Activated CD4-positive, CD25-positive, alpha-beta regulatory T cell treated with anti-CD3 and anti-CD28 coated beads, Interleukin-2, amount 50 U/mL, for 72 hours (primary cell): ENCODE measurements around the gene TMEM63C.

Experiments used
- DNase-seq: peaks from one replicate; pipeline ENCODE4 v3.0.0; 2021

The TMEM63C gene

GRCh38 chr14:77284066-77284465 lies 102.5 kb downstream of the TMEM63C start:
- DNase-seq: no peak

DNA sequence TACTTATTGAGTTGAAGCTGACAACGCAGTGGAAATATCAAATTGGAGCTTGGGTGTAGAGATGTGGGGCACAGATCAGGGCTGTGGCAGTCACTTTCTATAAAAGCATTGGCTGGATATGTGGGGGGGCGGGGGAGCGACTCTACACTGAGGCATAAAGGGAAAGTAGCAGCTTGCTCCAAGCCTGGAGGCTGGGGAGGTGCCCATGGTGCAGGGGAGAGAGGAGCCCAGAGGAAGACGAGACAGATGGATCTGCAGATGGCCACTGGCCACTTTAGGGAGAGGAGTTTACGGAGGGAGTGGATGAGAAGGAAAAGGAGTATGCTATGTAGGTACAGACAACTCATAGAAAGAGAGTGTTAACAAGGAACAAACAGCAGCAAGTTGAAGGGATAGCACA lies 102.9 kb downstream of the TMEM63C start:
- no peak for DNase-seq

- DNase-seq: no peak
Observed at GRCh38 chr14:77286576-77286975, 105.0 kb downstream of the TMEM63C start.

- DNase-seq: no peak
Observed at GRCh38 chr14:77290705-77291104, 109.1 kb downstream of the TMEM63C start.

DNA sequence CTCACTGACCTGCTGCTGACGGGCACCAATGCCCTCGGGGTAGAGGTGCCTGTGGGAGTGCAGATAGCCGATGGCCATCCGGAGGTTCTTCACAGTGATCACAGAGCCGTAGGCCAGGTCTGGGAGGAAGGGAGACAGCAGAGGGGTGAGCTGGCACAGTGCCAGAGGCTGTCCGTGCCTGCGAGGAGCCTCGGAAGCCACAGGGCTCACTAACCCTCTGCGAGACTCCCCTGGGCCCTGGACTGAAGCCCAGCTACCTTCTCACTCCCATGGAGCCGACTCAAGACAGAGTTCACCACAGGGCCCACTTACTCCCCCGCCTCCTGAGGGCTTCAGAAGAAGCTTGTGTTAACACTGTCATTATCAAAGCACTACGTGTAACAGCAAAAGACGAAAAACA lies 114.6 kb downstream of the TMEM63C start:
- DNase-seq: no peak

DNA sequence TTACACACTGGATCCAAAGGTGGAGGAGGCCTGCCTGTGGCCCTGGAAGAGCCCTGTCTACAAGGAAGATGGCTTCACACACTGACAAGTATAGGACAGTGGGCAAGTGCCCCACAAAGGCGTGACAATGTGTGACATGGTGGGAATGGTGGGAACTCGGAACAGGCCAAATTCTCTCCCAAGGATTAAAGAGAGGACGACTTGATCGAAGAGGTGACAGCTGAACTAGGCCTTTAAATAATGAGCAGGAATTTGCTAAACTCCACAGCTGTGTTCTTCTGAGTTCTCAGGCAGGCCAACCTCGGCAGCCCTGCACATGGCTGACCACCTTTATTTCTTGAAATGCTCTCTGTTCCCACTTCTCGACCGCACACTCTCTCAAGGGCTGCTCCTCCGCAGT lies 115.3 kb downstream of the TMEM63C start:
- DNase-seq: no peak

GRCh38 chr14:77299771-77300170 lies 118.2 kb downstream of the TMEM63C start:
- no peak for DNase-seq

DNA sequence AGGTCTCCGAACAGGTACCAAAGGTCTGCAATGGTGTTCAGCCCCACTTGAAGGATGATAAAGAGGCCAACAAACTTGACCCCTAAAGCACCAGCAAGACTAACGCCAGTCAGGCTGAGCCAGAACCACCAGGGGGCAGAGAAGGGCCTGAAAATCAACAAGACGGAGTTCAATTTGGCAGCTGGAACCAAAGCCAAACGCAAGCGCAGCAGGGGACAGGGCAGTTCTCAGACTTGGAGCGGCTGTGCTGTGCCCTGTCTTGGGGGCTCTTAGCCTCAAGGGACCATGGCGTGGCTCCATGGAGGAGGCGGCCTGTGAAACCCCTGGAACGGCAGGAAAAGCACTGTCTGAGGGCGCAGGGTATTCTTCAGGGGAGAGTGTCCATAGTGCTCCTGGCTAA lies 119.5 kb downstream of the TMEM63C start:
- peak; percentile 57 for DNase-seq

DNA sequence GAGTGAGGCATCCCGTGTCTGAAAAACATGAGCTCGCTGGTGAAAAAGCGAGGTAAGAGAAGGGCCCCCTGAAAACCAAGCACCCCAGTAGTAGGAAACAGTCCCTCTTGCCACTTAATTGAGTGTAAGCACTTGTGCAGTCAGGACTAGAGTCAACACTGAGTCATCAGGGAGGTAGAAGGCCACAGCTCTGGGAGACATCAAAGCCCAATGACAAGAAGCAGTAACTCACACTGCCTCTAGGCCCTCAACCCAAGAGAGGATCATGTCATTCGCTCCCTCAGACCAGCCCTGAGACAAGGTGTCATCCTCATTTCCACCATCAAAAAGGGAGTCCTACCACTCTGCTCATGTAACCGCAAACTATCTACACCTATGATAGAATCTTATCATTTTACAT lies 121.3 kb downstream of the TMEM63C start:
- DNase-seq: peak; percentile 44

- no peak for DNase-seq
Observed at GRCh38 chr14:77303417-77304156, 122.0 kb downstream of the TMEM63C start.

DNA sequence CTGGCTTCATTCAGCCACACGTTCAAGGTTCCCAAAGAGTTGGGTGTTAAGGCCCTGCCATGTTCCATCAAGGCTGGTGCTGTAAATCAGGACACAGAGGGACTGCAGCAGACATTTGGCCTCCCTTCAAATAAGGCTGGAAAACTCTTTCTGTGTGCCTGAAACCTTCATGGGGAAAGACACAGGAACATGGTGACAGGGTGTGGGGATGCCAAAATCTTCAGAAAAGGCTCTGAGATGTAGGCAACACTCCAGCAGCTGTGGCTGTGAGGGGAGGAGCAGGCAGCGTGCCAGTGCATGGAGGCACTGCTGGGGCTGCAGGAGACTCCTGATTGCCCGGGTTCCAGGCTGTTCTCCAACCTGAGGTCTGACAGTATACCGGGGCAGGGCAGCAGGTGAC lies 124.1 kb downstream of the TMEM63C start:
- no peak for DNase-seq

- no peak for DNase-seq
Observed at GRCh38 chr14:77306416-77306815, 124.8 kb downstream of the TMEM63C start.

DNA sequence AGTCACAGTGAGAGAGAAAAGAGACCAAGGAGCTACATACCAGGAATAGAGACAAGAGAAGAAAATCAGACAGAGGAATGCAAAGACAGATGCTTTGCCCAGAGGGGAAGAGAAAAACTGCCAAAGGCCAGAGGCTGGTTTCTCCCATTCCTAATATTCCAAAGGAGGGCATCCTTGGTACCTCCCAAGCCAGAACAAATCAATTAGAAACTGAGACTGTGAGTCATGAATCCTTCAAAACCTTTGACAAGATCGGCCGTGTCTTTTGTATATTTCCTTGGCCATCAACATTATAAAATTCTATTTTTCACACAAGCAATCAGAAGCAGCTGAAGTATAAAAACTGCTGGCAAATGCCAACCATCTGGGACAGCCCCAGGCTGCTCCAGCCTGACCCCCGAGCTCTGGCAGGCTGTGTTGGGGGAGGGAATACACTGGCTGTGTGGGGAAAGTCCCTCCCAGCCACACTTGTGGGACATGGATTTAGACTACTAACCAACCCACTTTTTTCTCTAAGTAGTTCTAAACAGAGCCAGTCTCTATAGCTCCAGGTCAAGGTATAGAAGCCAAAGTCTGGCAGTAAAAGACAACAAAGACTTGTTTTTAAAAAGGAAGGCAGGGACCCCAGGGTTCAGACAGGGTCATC lies 125.4 kb downstream of the TMEM63C start:
- no peak for DNase-seq
